Calu3 (cell line): ENCODE data around the gene NXPH4. TPM values are rescaled to one million over a fixed set of nuclear protein-coding genes. Genes with fewer than 3 reads are reported as not detected.

Experiments
- BruUV-seq: library from RNA; stranded (reverse); fragments of 400-500 nt; replicated peaks from 2 replicates; lab custom pipeline; 2021; lab: Mats Ljungman, UMichigan
- CTCF ChIA-PET: fragments of 300-600 bp; sonication (Branson Sonifier 250); formaldehyde crosslinking; loops from one replicate; lab custom pipeline; 2022; ENCODE audit warnings: antibody characterized with exemption; lab: Charles Lee
- DNase-seq: peaks from one replicate; pipeline ENCODE4 v3.0.0; 2022
- H3K27ac Mint-ChIP-seq: one replicate; pipeline ENCODE4 v1.8.0; 2022; ENCODE audit warnings: mixed read lengths; ENCODE audit not compliant: unreplicated experiment
- H3K27me3 Mint-ChIP-seq: one replicate; pipeline ENCODE4 v1.8.0; 2022; ENCODE audit warnings: mixed read lengths; ENCODE audit not compliant: unreplicated experiment
- H3K36me3 Mint-ChIP-seq: one replicate; pipeline ENCODE4 v1.8.0; 2022; ENCODE audit warnings: mild to moderate bottlenecking, moderate library complexity, mixed read lengths; ENCODE audit not compliant: insufficient read depth, unreplicated experiment
- H3K4me1 Mint-ChIP-seq: one replicate; pipeline ENCODE4 v1.8.0; 2022; ENCODE audit warnings: mild to moderate bottlenecking, low read depth, mixed read lengths; ENCODE audit not compliant: unreplicated experiment
- H3K4me3 Mint-ChIP-seq: one replicate; pipeline ENCODE4 v1.8.0; 2022; ENCODE audit warnings: mild to moderate bottlenecking, low read depth, moderate library complexity, mixed read lengths; ENCODE audit not compliant: unreplicated experiment
- H3K9me3 Mint-ChIP-seq: one replicate; pipeline ENCODE4 v1.8.0; 2022; ENCODE audit warnings: low read depth, mixed read lengths; ENCODE audit not compliant: unreplicated experiment
- CTCF ChIP-seq: fragments of 200-600 bp; IDR thresholded peaks from one replicate; pipeline ENCODE4 v1.8.0; 2022; ENCODE audit warnings: antibody characterized with exemption; ENCODE audit not compliant: unreplicated experiment
- intact Hi-C: fragments of 100-400 bp; cut with micrococcal nuclease; formaldehyde crosslinking; loops from one replicate; pipeline ENCODE4 v1.10.0; 2022; ENCODE audit not compliant: unreplicated experiment
- total RNA-seq: library from RNA; stranded (reverse); gene quantifications from 2 replicates; pipeline ENCODE4 v1.2.3, GENCODE V29; 2022

The NXPH4 gene
- total RNA-seq, 1 experiment from 2014 or later: 4.1 TPM

GRCh38 chr12:57222286-57223190, 5.9 kb downstream of the NXPH4 start:
- TF ChIP-seq CTCF: no peak
- Mint-ChIP-seq H3K4me3 (no peak overlapping the region), H3K36me3 (peaks cover 18% of the 10 kb centered on the region), H3K4me1 (peaks cover 44% of the 10 kb centered on the region), H3K27me3 (peaks cover 100% of the 10 kb centered on the region), H3K9me3 (no peaks in the 10 kb centered on the region), H3K27ac (no peak overlapping the region)
- no peak for DNase-seq
- CTCF ChIA-PET: interaction anchor here (0.7 to 1.1 kb wide), 2 partner anchors 16 to 18 kb away, joined by 3 read pairs; no protein-coding TSS in a partner anchor
- BruUV-seq: no TSS peak
- intact Hi-C loops: no loop called here

- Mint-ChIP-seq H3K9me3 (no peaks in the 10 kb centered on the region), H3K36me3 (peaks cover 15% of the 10 kb centered on the region), H3K4me1 (peaks cover 44% of the 10 kb centered on the region), H3K4me3 (no peak overlapping the region), H3K27me3 (peaks cover 98% of the 10 kb centered on the region), H3K27ac (no peak overlapping the region)
- no peak for TF ChIP-seq CTCF
- DNase-seq: no peak
- intact Hi-C loops: no loop called here
- CTCF ChIA-PET: interaction anchor here (0.7 to 1.1 kb wide), 2 partner anchors 16 to 17 kb away, joined by 3 read pairs; no protein-coding TSS in a partner anchor
- BruUV-seq: no TSS peak
These were observed 6.9 kb downstream of the NXPH4 start for GRCh38 chr12:57223191-57224165.

GRCh38 chr12:57224278-57224972, 7.8 kb downstream of the NXPH4 start:
- no peak for DNase-seq
- CTCF ChIA-PET: interaction anchor here (0.6 to 1.0 kb wide), 2 partner anchors 18 to 1019 kb away, joined by 3 read pairs; no protein-coding TSS in a partner anchor
- BruUV-seq: no TSS peak
- H3K4me3 Mint-ChIP-seq: no peak overlapping the region
- no peak overlapping the region for H3K27ac Mint-ChIP-seq
- no peaks in the 10 kb centered on the region for H3K9me3 Mint-ChIP-seq
- peaks cover 88% of the 10 kb centered on the region for H3K27me3 Mint-ChIP-seq
- intact Hi-C loops: no loop called here
- peaks cover 43% of the 10 kb centered on the region for H3K4me1 Mint-ChIP-seq
- TF ChIP-seq CTCF: no peak
- H3K36me3 Mint-ChIP-seq: peaks cover 24% of the 10 kb centered on the region
